Loucy (cell line): Measurements from ENCODE around the gene KLF3.

Source experiments
- H2AFZ ChIP-seq: fragments of 200-600 bp; sonication (generic); 2 replicates; pipeline ENCODE4 v1.6.0; 2016; ENCODE audit warnings: antibody characterized with exemption, mild to moderate bottlenecking, low read length, moderate library complexity
- H3F3A ChIP-seq: fragments of 200-600 bp; 2 replicates; pipeline ENCODE4 v1.6.0; 2016; ENCODE audit warnings: antibody characterized with exemption, low read depth, mild to moderate bottlenecking
- H3K27me3 ChIP-seq: fragments of 200-600 bp; sonication (generic); 2 replicates; pipeline ENCODE4 v1.6.1; 2014; ENCODE audit warnings: low read length, mild to moderate bottlenecking; ENCODE audit not compliant: insufficient read depth, poor library complexity, severe bottlenecking
- H3K36me3 ChIP-seq: fragments of 200-600 bp; sonication (generic); 2 replicates; pipeline ENCODE4 v1.6.1; 2016; ENCODE audit warnings: low read length; ENCODE audit not compliant: insufficient read depth
- H3K4me1 ChIP-seq: fragments of 200-600 bp; sonication (generic); 2 replicates; pipeline ENCODE4 v1.5.1; 2014; ENCODE audit warnings: low read length, mild to moderate bottlenecking; ENCODE audit not compliant: insufficient read depth, poor library complexity, severe bottlenecking
- H3K4me2 ChIP-seq: fragments of 200-600 bp; sonication (generic); 2 replicates; pipeline ENCODE4 v1.6.0; 2014; ENCODE audit warnings: antibody characterized with exemption, low read length, low read depth, mild to moderate bottlenecking; ENCODE audit not compliant: poor library complexity, severe bottlenecking
- H3K4me3 ChIP-seq: fragments of 200-600 bp; sonication (generic); 2 replicates; pipeline ENCODE4 v1.5.1; 2014; ENCODE audit warnings: low read length, mild to moderate bottlenecking, mixed read lengths; ENCODE audit not compliant: poor library complexity, severe bottlenecking
- H3K79me2 ChIP-seq: fragments of 200-600 bp; sonication (generic); 2 replicates; pipeline ENCODE4 v1.6.1; 2014; ENCODE audit warnings: low read length; ENCODE audit not compliant: insufficient read depth
- H3K9ac ChIP-seq: fragments of 200-600 bp; sonication (generic); 2 replicates; pipeline ENCODE4 v1.6.0; 2014; ENCODE audit warnings: mild to moderate bottlenecking, low read depth, low read length, moderate library complexity; ENCODE audit not compliant: poor library complexity, severe bottlenecking
- H3K9me2 ChIP-seq: fragments of 200-600 bp; sonication (generic); replicated peaks from 2 replicates; pipeline ENCODE4 v1.6.1; 2016; ENCODE audit warnings: low read depth, low read length, mixed read lengths
- H3K9me3 ChIP-seq: fragments of 200-600 bp; sonication (generic); 2 replicates; pipeline ENCODE4 v1.6.1; 2014; ENCODE audit warnings: mild to moderate bottlenecking, antibody characterized with exemption, low read length, low read depth; ENCODE audit not compliant: insufficient read depth
- H4K20me1 ChIP-seq: fragments of 200-600 bp; sonication (generic); 2 replicates; pipeline ENCODE4 v1.6.0; 2014; ENCODE audit warnings: antibody characterized with exemption, low read length, mild to moderate bottlenecking; ENCODE audit not compliant: insufficient read depth, poor library complexity, severe bottlenecking
- CTCF ChIP-seq: fragments of 200-600 bp; sonication (generic); conservative IDR thresholded peaks from 2 replicates; pipeline ENCODE4 v1.5.1; 2014; ENCODE audit warnings: mild to moderate bottlenecking, antibody characterized with exemption, low read length
- EZH2phosphoT487 ChIP-seq: fragments of 200-600 bp; IDR thresholded peaks from 2 replicates; pipeline ENCODE4 v1.6.1; 2018; ENCODE audit warnings: antibody characterized with exemption, mild to moderate bottlenecking, moderate library complexity, borderline replicate concordance

KLF3 gene

GRCh38 chr4:38735870-38736269, 71.9 kb downstream of the KLF3 start:
- no peaks in the 10 kb centered on the region for H3F3A ChIP-seq
- H4K20me1 ChIP-seq, result no peaks in the 10 kb centered on the region
- no peaks in the 10 kb centered on the region for H3K79me2 ChIP-seq
- H3K4me3 ChIP-seq, result no peak overlapping the region
- H3K9me3 ChIP-seq, result no peaks in the 10 kb centered on the region
- H2AFZ ChIP-seq, result no peak overlapping the region
- no peaks in the 10 kb centered on the region for H3K27me3 ChIP-seq
- no peaks in the 10 kb centered on the region for H3K9me2 ChIP-seq
- H3K4me1 ChIP-seq, result no peaks in the 10 kb centered on the region
- no peaks in the 10 kb centered on the region for H3K36me3 ChIP-seq
- no peak for TF ChIP-seq EZH2phosphoT487
- no peak for TF ChIP-seq CTCF
- H3K4me2 ChIP-seq, result no peak overlapping the region
- H3K9ac ChIP-seq, result no peak overlapping the region

- Histone ChIP-seq H3K9me2 (no peaks in the 10 kb centered on the region), H3K4me1 (no peaks in the 10 kb centered on the region), H3K9me3 (no peaks in the 10 kb centered on the region), H3K4me2 (no peak overlapping the region), H3K27me3 (no peaks in the 10 kb centered on the region), H3F3A (no peaks in the 10 kb centered on the region), H2AFZ (no peak overlapping the region), H3K4me3 (no peak overlapping the region), H3K36me3 (no peaks in the 10 kb centered on the region), H3K79me2 (no peaks in the 10 kb centered on the region), H4K20me1 (no peaks in the 10 kb centered on the region), H3K9ac (no peak overlapping the region)
- TF ChIP-seq CTCF (no peak), EZH2phosphoT487 (no peak)
Observed at GRCh38 chr4:38738940-38739803, 75.2 kb downstream of the KLF3 start.

- H3K4me3 ChIP-seq, result no peak overlapping the region
- TF ChIP-seq EZH2phosphoT487 (no peak), CTCF (no peak)
- no peaks in the 10 kb centered on the region for H3K79me2 ChIP-seq
- no peaks in the 10 kb centered on the region for H3K9me2 ChIP-seq
- no peaks in the 10 kb centered on the region for H4K20me1 ChIP-seq
- no peaks in the 10 kb centered on the region for H3K9me3 ChIP-seq
- no peaks in the 10 kb centered on the region for H3K27me3 ChIP-seq
- H3K9ac ChIP-seq, result no peak overlapping the region
- no peaks in the 10 kb centered on the region for H3K4me1 ChIP-seq
- no peaks in the 10 kb centered on the region for H3F3A ChIP-seq
- H3K36me3 ChIP-seq, result no peaks in the 10 kb centered on the region
- no peak overlapping the region for H2AFZ ChIP-seq
- H3K4me2 ChIP-seq, result no peak overlapping the region
Observed at GRCh38 chr4:38740303-38740702, 76.3 kb downstream of the KLF3 start.
